Stimulated activated CD8-positive, alpha-beta memory T cell treated with anti-CD3 and anti-CD28 coated beads, Interleukin-4, amount 100 ng/mL, for 24 hours (primary cell): ENCODE results near the gene TKT.

Experiments used
- DNase-seq: peaks from one replicate; pipeline ENCODE4 v3.0.0-alpha.2; 2020; ENCODE audit warnings: low read depth

Gene TKT

DNA sequence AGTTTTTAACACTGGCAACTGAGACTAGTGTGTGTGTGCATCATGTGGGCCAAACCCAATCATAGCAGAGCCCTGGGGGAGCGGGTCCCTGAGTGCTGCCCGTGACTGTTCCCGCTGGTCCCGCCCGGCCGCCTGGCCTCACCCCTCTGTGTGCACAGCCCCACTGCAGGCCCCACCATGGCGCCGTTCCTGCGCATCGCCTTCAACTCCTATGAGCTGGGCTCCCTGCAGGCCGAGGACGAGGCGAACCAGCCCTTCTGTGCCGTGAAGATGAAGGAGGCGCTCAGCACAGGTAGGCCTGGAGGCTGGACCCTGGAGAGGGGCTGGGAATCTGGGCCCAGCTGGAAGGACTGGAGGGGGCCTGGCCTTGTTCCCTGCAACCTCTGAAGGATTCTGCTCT lies 77.6 kb downstream of the TKT start:
- no peak for DNase-seq

DNA sequence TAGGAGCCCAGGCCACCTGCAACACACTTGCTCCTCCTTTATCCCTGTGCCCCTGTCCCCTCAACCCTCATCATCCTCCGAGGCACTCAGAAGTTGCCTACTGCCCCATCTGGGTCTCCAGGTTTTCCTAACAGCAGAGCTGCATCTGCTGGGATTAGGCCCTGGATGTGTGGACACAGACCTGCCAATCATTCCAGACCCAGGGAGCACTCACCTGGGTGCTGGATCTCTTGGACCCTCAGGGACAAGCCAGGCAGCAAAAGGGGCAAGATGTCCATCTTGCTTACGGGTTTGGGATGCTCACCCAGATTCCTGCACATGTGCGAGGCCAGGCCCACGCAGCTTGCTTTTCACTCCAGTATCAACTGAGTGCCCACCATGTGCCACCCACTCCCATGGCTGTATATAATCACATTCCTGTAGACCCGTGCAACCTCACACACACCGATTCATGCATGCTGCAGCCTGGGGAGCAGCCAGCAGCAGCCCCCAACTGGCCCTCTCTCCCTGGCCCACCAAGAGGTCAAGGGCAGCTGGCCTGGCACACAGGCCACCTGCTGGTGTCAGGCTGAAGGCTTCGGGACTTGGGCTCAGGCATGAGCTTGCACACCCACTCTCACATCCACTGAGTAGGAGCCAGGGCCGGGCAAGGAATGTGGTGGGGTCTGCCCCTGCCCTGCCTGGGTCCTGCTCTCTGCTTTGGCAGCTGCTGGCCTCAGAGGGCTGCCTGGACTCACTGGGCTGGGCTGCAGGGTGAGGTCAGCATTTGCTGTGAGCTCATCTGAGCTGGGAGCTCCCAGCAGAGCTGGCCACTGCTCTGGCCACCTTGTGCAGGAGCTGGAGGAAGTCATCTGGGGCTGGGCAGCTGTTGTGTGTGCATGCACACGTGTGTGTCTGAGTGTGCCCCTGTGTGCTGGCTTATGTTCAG lies 79.9 kb downstream of the TKT start:
- no peak for DNase-seq
